HG02798 (cell line): ENCODE data around the gene HELLS.
"Not testable (repeated sequence)": the region's sequence is repeated elsewhere in the genome, so short reads cannot be mapped to it uniquely, and the experiment has no call there.

Experiments used
- ATAC-seq: cut with Tn5 transposase; IDR thresholded peaks from one replicate; pipeline ENCODE4 v1.9.1; 2021; ENCODE audit warnings: mild to moderate bottlenecking; ENCODE audit not compliant: unreplicated experiment, poor library complexity

HELLS gene

DNA sequence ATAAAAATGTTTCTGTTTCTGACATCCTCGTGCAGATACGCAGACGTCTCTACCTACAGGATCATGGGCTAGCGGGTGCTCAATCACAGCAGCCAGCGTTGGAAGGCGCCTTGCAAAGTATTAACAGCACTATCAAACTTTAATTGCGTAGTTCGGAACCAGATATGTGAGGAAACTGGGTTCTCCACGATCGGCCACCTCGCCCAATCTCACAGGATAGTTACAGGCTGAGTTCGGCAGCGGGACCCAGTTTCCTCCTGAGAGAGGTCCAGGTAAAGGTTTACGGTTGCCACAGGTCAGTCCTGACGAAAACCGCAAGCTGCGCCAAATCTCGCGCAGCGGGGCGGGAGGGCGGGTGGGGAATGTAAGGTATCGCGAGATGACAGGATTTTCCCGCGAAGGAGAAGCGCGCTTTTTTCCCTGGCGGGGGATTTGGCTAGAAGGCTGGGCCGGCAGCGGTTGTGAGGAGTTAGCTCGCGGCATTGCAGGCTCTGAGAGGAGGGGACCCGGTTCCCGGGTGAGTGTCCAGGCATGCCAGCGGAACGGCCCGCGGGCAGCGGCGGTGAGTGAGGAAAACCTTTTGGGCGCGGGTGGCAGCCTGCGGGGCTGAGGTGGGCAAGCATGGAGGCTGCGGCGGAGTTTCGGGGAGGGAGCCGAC, at the start of gene HELLS:
Gene HELLS, plus strand, starts transcription at position 398 of the 658 bp plus-strand sequence. Its CDS starts 134 bp downstream, at position 532.
- ATAC-seq = peak; percentile 83

DNA sequence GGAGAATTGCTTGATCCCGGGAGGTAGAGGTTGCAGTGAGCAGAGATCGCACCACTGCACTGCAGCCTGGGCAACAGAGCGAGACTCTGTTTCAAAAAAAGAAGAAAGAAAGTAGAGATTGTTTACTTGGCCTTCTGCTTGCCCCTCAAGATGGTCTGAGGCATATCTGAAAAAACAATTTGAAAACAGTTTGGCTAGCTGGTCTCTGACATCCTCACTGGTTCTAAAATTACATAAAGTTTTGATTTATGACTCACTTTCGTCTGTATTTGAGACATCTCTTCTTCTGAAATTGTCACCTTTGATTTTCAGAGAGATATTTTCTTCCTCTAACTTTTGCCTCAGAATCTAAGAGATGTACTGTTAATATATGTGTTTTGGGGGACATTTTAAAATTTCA, 49.6 kb upstream of the HELLS start:
- ATAC-seq = peak; percentile 67

DNA sequence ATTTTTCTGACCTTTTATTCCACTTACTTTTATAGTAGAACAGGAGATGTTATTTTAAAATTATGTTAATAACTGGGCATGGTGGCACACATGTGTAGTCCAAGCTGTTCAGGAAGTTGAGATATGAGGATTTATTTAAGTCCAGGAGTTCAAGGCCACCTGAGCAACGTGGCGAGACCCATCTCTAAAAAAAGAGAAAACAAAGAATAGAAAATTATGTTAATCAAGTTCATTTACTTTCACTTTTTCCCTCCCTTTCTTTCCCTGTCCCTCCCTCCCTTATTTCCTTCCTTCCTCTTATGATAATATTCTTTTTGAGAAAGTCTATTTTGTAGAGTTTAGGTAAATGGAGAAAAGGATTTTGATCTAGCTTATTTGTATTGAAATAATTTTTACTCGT, 48.9 kb upstream of the HELLS start:
- no peak for ATAC-seq

DNA sequence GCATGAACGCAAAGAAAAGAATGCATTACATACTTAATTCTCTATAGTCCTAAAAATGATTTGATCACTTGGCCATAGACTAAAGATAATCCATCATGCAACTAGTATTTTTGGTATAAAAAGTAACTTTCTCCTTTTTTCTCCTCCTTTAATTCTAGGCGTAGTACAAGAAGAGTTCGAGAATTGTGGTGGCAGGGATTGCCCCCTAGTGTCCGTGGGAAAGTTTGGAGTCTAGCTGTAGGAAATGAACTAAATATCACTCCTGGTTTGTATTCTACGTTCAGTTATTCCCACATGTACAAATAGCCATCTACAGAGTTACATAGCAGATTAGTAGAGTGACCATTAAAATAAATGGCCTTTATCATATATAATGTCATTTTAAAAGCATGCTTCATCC, 45.5 kb upstream of the HELLS start:
- no peak for ATAC-seq

DNA sequence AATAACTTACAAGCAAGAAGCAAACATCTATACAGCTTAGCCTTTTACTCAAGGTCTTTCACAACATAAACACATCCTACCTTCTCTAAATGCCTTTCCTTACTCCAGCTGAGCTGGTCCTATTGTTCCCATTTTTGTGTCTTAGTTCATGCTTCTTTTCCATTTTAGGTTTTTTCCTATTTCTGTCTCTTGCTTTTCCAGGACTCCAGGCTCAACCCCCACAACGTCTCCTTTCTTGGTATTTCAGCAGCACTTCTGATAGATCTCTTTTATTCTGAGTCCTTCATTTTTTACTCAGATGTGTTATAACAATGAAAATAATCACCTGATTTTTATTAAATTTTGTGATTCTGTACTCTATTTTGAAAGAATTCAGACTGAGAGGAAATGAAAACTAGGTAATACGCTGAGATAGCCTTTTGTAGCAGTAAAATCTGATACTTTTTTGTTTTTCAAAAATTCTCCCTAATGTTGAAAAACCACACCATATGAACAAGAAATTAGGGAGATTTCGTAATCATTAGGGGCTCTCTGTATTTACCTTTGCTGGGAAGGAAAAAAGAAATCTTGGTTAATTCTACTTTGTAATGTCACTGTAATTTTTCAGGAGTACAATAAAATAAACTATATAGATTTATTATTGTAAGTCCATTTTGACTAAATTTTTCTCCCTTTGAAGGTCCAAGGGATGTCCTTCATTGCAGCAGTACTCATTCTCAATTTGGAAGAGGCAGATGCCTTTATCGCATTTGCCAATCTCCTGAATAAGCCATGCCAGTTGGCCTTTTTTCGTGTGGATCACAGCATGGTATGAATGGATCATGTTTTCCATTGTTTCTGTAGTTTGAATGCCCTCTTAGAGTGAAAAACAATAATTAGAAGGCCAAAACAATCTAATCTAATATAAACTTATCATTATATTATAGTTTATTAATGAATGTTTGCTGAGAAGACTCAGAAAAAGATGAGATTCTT, 24.0 kb upstream of the HELLS start:
- no peak for ATAC-seq

DNA sequence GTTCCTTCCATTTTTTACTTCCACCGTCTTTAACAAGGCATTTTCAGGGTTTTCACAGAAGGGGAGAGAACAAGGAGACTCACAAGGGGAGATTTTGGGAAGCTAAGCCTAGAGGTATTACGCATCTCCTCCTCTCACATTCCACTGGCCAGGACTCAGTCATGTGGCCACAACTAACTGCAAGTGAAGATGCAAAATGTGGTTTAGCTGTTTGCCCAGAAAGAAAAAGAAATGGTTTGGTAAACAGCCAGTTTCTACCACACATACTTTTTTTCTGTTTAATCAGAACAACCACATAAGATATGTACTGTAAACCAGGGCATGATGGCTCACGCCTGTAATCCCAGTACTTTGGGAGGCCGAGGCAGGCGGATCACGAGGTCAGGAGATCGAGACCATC, 21.4 kb upstream of the HELLS start:
- ATAC-seq = no peak

DNA sequence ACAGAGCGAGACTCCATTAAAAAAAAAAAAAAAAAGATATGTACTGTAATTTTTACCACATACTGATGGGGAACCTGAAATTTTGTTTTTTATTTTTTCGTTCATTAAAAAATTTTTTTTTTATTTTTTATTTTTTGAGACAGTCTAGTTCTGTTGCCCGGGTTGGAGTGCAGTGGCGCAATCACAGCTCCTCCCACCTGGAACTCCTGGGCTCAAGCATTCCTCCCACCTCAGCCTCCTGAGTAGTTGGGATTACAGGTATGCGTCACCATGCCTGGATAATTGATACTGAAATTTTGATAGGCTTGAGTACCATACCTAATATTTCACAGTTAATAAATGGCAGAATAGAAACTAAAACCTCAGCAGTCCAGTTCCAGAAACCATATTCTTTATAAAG, 20.9 kb upstream of the HELLS start:
- ATAC-seq = no peak

DNA sequence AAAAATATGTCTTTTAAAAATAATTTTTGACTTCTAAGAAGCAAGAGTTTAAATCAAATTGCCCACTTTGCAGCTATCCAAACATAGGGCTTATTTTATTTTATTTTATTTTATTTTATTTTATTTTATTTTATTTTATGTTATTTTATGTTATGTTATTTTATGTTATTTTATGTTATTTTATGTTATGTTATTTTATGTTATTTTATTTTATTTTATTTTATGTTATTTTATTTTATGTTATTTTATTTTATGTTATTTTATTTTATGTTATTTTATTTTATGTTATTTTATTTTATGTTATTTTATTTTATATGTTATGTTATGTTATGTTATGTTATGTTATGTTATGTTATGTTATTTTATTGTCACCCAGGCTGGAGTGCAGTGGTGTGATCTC, 14.0 kb upstream of the HELLS start:
- not testable (repeated sequence) for ATAC-seq

DNA sequence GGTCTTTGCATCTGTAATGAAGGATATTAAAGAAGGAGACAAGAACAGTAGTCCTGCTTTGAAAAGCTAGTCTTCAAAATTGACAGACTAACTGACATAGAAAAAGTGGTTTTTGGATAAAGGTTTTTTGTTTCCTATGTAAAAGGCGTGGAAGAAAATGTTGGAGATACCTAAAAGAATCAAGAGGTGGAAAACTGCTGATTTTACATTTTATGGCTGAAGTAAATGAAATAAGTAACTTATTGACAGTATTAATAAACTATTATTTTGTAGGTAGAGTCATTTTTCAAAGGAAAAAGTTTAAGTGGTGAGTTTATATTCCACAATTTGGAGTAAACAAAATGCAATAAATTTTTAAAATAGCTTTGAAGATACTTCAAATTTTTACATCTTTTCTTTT, 12.6 kb upstream of the HELLS start:
- ATAC-seq = no peak

DNA sequence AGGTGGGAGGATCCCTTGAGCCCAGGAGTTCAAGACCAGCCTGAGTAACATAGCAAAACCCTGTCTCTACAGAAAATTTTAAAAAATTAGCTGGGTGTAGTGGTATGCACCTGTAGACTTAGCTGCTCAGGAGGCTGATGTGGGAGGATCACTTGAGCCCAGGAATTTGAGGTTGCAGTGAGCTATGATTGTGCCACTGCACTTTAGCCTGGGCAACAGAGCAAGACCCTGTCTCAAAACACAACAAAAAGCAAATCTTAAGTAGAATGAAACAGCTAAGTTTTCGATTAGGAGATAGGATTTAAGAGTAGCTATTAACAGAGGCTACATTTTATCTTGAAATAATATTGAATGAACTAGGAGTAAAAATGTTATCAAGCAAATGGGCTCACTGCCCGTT, 3.3 kb upstream of the HELLS start:
- not testable (repeated sequence) for ATAC-seq

DNA sequence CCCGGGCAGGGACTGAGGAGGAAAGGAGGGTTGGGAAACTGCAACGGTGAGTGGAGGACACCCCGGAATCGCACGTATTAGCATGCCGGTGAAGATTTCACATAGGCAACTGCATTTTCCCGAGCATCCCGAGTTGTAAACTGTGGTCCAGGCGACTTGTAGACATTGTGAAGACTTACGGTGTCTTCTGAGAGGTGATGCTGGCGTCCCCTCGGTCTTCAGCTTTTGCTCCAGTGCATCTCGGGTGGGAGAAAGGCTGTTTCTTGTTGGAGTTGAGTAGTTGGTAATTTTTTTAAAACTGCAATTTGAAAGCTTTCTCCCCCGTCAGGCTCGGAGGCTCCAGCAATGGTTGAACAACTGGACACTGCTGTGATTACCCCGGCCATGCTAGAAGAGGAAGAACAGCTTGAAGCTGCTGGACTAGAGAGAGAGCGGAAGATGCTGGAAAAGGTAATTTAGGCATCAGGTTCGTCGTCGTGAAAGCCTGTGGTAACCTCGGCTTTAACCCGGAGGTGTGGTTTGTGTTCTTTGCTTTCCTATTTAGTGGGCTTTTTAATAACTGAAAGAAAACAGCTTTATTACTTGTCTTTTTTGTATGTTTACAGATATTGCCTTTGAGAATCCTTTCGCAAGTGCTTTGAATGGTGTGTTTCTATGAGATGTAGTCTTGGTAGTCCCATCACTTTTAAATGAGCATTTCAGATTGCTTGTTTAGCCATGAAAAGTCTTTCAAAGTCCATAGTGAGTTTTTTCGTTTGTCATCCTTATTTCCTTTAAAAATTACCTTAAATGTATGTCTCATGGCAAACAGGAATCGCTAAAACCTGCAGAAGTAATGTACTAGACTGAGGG, 687 bp downstream of the HELLS start:
- peak; percentile 10 for ATAC-seq

DNA sequence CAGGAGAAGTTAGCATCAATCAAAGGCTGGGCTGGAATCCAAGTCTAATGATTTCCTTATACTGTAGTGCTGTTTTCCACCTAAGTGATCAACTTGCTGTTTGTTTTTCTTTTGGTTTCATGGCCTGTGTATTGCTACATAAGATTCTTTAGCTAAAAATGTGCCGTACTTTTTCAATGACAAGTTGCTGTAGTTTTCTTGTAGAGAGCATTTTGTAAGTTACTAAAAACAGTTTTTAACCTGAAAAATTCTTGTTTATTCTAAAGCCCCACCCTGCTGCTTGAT, 1.3 kb downstream of the HELLS start:
- ATAC-seq = no peak

DNA sequence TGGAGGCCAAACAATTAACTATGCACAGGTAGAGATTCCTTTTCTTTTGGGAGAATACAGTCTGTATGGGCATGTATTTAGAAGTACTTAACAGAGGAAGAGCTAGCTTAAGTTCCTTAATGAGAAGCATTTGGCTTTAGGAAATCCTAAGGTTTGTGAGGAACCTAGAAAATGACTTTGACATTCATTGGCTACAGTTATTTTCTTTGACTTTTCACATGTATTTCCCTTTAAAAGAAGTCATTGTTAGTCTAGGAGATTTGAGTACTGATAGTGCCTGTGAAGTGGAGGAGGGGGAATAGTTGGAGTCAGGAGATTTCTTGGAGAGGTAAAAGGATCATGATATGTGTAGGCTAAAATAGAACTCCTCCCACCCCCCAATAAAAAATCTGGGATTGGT, 3.6 kb downstream of the HELLS start:
- no peak for ATAC-seq

DNA sequence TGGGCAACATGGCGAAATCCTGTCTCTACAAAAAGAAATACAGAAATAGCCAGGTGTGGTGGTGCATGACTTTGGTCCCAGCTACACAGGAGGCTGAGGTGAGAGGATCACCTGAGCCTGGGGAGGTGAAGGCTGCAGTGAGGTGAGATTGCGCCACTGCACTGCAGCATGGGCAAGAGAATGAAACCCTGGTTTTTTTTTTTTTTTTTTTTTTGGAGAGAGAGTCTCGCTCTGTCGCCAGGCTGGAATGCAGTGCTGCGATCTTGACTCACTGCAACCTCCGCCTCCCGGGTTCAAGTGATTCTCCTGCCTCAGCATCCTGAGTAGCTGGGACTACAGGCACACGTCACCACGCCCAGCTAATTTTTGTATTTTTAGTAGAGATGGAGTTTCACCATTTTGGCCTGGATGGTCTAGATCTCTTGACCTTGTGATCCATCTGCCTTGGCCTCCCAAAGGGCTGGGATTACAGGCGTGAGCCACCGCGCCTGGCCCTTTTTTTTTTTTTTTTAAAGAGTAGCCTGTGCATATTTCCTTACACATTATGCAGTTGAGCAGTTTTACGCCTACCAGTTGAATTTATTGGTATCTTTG, 22.2 kb downstream of the HELLS start:
- ATAC-seq = not testable (repeated sequence)

DNA sequence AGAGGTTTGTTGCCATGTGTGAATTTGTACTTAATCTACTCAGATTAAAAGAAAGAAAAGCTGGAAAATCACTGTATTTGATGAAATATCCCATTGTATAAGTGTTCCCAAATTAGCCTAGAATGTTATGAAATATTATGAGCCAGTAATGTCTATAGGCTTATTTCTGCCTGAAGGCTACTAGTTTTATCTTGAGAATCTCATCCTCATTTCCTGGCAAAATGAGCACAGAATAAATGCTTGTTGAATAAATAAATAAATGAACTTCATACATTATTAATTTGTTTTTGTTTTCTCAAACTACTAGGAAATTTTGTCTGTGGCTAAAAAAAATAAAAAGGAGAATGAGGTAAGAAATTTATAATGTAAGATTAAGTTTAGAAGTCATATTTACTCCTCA, 25.5 kb downstream of the HELLS start:
- ATAC-seq = no peak

DNA sequence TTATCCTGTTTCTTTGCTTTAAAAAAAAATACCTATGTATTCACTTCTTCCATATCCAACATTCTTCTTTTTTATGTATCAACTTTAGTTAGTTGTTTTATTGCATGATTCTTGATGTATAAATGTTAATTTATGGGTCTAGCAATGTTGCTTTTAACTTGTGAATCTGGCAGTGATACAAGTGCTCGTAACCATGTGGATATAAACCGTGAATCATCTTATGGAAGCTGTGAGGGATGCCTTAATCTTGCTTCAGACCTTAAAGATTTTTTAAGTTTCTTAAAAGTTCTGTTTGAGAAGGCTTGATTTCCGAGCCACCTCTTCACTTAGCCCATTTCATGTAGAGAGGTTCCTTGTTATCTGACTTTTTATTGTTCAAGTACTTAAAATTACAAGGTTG, 25.9 kb downstream of the HELLS start:
- no peak for ATAC-seq

DNA sequence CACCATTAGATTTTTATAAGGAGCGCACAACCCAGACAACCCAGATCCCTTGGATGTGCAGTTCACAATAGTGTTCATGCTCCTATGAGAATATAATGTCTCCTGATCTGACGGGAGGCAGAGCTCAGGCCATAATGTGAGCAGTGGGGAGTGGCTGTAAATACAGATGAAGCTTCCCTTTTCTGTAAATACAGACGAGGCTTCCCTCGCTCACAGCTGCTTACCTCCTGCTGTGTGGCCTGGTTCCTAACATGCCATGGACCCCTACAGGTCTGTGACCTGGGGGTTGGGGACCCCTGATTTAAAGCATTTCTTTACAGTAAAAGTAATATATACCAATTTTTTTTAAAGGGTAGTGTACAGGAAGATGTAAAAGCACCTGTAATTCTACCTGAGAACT, 33.2 kb downstream of the HELLS start:
- no peak for ATAC-seq

DNA sequence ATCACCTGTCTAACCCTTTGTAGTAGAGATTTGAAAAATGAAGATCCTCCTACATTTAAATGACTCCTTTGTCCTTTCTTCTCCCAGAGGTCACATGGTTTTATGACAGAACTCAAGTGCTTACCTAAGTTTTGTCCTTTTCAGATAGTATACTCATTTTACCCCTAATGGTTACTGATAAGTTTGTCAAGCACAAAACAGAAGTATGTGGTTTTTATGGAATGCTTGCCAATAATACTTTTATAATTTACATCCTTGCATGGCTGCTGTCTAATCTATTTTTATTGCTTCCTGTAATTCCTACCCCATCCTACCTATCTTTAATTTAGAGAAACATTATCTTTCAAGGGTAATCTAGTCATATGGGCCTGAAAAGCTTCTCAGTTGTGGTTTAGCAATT, 37.5 kb downstream of the HELLS start:
- ATAC-seq = no peak

DNA sequence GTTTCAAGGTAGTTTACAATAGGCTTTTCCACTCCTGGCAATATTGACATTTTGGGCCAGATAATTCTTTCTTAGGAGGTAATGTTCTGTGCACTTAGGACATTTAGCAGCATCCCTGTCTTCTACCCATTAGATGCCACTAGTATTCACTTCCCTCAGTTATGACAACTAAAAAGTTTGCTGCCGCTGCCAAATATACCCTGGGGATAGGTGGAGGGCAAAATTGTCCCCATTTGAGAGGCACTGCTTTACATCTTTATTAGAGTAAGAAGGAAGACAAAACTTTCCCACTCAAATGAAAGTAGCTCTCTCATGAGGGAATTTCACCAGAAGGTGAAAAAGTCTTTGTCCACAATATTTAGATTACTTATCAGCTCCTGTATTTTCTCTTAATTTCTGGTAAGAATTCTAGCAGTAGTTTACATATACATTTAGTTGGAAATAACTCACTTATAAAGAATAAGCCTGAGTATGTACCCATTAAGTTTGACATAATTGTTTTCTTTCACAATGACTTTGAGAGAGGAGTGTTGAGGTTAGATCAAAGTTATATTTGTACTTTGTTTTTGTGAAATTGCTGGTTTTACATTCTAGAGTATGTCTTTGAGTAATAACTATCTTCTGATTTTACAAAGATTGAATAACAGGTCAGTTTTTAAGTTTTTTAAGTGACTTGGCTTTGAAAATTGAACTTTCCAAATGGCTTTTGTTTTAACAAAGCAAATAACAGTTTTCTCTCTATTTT, 46.0 kb downstream of the HELLS start:
- peak; percentile 86 for ATAC-seq
